DMS53 treated with DMSO at 0.1 percent for 48 hours (cell line): Measurements from ENCODE around the gene CD276.
"Not testable (repeated sequence)": the region's sequence is repeated elsewhere in the genome, so short reads cannot be mapped to it uniquely, and the experiment has no call there.

Experiments
- DNase-seq: peaks from one replicate; lab custom pipeline; 2025; ENCODE audit not compliant: unreplicated experiment; lab: John Stamatoyannopoulos, UW

Gene CD276

DNA sequence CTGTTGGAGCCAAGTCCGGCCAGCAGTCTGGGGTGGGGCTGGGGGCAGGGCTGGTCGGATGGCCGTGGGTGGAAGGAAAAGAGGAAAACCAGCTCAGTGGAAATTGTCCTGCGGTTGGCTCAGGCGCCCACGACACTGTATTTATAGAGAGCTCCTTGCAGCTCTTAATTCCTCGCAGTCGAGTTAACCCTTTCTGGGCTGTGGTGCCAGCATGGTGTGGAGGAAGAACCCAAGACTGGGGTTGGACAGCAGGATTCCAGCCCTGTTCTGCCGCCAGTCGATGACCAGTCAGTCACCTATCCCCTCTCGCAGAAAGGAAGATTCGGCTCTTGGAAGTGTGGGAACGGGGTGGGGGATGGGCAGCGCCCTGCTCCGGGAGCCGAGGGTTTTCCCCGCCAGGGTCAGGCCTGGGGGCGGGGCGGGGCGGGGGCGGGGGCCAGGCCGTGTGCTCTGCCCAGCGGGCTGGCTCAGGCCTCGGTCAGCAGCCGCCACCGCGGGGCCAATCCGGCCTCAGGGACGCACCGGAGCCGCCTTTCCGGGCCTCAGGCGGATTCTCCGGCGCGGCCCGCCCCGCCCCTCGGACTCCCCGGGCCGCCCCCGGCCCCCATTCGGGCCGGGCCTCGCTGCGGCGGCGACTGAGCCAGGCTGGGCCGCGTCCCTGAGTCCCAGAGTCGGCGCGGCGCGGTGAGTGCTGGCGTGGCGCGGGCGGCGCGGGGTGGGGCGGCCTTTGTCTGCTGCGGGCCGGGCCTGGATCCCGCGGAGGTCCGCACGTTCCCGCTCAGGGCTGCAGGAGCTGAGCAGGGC, at the start of gene CD276:
TSS of gene CD276 (plus strand) at position 607 of the 804 bp plus-strand sequence. CDS start 15,257 bp downstream, outside the sequence.
- peak; percentile 22 for DNase-seq

DNA sequence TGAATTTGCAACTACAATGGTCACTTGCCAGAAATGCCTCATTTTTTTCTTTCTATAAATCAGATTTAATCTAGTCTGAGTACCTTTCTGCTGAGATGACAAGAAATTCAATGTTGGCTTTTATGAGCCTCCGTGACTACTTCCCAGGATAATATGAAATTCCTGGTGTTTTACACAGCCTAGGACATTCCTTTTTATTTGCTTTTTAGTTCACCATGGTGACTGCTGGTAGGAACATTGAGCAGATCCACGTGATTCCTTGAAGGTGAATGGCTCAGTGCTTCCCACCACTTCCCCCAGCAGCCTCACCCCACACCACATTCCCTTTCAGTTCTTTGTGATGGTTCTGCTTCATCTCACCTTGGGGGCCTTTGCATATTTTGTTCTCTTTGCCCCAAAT, 46.7 kb upstream of the CD276 start:
- DNase-seq = no peak

DNA sequence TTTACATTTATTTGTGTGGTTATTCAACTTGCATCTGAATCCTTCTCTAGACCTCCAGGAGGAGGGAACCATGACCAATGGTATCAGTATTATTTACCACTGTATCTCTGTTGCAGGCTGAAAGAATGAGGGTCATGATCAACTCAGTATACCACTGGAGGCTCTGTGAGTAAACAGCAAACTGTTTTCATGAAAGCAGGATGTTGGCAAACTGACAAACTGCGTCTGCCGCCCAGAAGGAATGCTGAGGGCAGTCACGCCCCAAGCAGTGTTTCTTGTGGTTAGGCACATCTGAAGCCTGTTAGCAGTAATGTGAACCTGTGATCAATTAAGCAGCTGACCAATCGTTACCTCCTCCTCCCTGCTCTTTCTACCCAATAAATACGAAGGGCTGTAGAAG, 44.7 kb upstream of the CD276 start:
- not testable (repeated sequence) for DNase-seq

DNA sequence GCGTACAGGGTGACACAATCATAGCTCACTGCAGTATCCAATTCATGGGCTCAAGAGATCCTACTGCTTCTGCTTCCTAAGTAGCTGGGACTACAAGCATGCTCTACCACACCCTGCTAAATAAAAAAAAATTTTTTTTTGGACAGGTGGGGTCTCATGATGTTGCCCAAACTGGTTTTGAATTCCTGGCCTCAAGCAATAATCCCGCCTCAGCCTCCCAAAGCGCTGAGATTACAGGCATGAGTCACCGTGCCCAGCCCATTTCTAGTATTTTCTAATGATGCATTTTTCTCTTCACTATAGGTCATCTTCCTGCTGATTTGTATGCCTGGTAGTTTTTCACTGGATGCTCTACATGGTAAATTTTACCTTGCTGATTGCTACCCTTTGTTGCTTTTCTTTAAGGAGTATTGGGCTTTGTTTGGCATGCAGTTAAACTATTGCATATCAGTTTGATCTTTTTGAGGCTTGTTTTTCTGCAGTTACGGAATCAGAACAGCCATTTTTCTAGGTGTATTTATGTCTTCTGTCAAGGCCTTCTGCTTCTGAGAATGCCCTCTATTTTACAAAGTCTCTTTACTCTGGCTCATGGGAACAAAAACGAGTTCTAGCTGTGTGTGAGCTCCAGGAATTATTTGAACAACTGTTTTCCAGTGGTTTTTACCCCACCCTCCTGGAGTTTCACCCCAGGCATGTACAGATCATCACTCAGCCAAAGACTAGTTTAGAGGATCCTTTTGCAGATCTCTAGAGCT, 36.7 kb upstream of the CD276 start:
- DNase-seq = no peak

DNA sequence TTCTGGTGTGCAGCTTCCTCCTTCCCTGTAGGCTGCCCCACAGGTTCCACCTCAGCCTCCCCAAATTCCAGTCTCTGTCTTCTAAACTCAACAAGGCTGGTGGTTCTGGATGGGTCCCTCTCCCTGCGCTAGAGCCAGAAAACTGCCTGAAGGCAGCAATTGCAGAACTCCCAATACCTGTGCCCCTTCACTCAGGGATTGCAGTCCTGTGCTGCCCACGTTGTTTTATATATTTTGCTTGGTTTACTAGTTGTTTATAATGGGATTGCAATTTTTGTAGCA, 36.2 kb upstream of the CD276 start:
- no peak for DNase-seq

DNA sequence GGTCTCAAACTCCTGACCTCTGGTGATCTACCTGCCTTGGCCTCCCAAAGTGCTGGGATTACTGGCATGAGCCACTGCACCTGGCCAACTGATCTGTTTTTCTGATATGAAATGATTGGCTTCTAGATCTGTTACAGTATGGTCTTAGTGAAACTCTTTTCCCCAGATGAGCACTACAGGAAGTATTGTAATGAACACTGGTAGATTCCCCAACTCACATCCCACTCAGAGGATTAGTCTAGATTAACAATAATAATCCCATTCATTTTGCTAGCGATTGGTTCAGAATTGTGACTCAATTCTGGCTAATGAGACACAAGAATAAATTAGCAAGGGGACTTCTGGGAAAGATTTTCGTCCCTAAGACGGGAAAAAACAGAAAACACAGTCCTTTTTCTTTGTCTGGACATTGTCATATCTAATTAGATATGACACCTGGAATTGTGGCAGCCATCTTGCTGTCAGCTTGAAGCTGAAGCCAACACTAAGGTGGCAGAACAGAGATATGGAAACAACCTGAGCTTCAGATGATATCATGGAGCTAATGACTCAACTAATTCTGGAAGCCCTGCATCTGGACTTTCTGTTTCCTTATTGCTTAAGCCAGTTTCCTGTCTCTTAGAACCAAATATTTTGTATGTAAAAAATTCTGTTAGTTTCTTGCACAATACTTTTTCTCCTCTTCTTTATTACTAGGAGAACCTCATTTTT, 33.6 kb upstream of the CD276 start:
- DNase-seq = no peak

DNA sequence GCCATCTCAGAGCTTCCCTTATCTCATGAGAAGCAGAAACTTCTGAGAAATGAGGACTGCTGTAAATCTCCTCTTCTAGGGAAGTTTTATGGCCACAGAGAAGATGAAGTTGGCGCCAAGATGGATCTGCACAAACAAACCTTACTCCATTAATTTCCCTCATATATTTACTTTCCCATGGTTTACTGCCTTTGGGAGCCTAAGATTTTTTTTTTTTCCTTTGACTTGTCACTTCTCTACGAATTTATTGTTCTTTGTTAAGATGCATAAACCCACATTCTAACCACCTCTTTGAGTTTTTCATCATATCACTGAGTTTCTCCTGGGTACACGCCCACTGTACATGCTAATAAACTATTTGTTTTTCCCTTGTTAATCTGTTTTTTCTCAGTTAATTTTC, 29.5 kb upstream of the CD276 start:
- no peak for DNase-seq

DNA sequence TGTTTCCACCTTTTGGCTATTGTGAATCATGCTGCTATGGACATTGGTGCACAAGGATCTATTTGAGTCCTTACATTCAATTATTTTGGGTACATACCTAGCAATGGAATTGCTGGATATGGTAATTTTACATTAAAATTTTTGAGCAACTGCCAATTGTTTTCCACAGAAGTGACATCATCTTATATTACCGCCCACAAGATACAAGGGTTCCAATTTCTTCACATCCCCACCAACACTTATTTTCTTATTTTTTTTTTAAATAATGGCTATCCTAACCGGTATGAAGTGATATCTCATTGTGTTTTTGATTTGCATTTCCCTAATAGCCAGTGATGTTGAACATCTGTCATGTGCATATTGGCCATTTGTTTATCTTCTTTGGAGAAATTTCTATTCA, 28.5 kb upstream of the CD276 start:
- DNase-seq = no peak

DNA sequence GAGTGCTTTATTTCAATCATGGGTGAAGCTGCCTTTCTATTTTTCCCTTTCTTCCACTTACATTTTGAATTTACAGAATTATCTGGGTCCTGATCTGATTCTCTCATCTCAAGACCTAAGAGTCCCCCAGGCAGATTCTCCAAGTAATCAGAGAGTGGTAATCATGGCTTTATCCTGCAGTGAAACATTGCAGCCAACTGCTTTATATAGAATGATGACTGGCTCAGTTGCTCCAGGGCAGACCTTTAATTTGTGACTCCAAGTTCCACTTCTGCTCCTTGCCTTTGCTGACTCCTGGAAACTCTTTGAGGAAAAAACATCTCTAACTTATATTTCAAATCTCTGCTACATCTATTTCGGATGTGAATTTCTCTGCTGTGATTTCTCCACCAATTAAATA, 25.5 kb upstream of the CD276 start:
- no peak for DNase-seq

DNA sequence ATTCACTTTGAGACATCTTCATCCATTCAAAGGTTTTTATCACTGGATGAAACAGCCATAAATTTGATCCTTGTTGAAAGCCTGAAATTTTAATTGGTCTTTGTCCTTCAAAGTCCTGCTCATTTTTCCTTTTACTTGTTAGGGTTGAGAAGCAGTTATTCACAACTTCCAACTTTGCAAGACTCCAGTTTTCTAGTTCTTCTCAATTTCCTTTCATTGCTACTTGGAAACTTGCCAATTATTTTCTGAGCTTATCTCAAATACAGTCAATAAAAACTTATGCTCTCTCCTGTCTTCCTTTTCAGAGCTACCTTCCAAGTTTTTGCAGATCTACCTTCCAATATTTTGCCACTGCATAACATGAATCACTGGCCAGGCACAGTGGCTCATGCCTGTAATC, 23.7 kb upstream of the CD276 start:
- DNase-seq = no peak

DNA sequence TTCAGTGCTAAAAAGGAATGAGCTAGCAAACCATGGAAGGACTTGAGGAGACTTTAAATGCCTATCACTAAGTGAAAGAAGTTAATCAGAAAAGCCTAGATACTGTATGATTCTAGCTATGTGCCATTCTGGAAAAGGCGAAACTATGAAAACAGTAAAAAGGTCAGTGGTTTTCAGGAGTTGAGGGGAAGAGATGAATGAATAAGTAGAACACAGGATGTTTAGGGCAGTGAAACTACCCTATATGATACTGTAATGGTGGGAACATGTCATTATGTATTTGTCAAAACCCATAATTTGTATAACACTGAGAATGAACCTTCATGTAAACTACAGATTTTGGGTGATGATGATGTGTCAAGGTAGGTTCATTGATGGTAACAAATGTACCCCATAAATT, 9.6 kb upstream of the CD276 start:
- DNase-seq = no peak

DNA sequence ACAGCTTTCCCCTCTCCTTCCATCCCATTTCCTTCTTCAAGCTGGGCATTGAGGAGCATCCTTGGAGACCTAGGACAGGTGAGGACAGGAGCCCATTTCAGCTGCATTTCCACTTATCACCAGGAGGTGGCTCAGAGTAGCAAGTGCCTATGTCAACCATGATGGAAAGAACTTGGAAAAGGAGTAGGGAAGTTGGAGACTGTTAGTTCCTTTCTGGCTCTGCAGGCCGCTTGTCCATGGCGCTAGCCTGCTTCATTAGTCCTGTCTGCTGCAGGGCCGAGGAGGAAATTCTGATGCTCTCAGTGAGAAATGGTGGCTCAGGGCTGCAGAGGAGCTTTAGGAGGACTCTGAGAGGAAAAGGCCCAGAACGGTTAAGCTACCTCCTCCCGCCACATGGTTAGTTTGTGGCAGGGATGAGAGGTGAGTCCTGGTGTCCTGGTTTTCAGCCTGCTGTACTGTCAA, 7.0 kb upstream of the CD276 start:
- peak; percentile 28 for DNase-seq

DNA sequence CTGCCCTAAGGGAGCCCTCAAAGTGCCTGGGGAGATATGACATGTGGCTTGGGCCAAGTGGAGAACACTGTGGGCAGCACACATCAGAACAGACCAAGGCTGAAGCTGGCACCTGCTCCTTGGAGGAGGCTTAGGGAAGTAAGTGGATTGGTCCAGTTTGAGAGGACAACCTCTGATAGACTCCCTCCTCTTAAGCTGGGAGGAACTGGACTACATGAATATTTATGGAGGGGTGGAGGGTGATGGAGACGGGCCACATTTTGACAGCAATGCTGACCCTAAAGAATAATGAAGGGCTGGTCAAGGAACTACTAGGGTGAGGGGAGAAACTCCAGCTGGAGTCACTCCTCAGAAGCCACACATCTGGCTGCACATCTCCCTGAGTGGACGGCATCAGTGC, 6.5 kb upstream of the CD276 start:
- no peak for DNase-seq

DNA sequence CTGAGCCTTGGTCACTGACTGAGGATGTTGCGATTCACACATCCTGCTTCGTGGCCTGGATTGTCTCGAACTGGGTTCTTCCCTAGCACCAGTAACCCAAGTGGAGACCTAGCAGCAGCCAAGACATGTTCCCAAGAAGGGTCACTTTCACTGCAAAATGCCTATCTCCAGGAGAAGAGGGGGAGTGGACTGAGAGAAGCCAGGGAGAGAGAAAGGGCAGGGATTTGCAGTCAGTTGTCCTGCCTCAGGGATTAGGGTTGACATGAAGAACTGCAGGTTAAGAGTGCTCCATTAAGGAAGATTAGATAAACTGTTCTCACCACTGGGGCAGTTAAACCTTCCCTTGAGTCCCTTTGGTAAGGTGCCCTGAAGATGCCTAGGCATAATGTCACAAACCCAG, 5.7 kb upstream of the CD276 start:
- DNase-seq = no peak

DNA sequence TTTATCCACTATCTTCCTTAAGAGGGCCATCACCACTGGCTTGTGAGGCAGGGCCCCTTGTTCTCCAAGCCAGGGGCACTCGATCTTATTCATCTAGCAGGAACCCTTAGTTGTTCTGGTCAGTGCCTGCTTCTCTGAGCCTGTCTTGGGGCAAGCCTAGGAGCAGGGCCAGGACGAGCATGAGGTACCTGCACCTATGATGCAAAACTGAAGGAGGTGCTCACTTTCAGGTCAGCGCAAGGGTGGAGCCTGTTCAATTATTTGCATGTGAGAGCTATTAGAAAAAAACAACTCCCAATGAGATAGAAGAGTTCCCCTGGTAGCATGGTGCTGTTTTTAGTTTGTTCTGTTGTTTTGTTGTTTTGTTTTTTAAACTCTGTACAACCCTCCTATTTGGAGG, 5.0 kb upstream of the CD276 start:
- DNase-seq = no peak

DNA sequence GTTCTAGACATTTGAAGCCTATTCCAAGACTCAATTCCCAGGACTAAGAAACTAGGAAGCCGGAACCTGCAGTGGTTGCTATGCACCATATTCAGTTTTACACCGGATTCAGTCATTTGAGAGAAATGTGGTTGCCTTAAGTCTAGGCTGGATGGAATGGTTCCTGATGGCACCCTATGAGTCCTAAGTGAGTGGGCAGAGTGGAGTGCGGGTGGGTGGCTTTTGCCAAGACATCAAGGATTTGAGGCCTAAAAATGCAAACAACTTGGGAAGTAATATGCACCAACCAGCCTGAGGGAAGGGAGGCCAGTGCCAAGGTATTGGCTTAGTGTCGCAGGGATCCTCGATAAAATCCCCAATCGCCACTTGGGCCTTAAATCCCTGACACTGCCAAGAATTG, 4.2 kb upstream of the CD276 start:
- no peak for DNase-seq

DNA sequence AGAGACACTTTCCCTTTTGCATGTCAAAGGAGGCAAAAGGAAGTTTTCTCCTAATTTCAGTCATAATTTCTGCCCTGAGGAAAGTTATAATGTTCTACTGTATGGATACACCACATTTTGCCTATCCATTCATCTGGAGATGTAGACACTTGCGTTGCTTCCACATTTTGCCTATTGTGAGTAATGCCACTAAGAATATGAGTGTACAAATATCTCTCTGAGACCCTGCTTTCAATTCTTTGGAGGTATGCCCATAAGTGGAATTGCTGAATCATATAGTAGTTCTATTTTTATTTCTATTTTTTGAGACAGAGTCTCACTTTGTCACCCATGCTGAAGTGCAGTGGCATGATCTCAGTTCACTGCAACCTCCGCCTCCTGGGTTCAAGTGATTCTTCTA, 3.6 kb upstream of the CD276 start:
- no peak for DNase-seq

DNA sequence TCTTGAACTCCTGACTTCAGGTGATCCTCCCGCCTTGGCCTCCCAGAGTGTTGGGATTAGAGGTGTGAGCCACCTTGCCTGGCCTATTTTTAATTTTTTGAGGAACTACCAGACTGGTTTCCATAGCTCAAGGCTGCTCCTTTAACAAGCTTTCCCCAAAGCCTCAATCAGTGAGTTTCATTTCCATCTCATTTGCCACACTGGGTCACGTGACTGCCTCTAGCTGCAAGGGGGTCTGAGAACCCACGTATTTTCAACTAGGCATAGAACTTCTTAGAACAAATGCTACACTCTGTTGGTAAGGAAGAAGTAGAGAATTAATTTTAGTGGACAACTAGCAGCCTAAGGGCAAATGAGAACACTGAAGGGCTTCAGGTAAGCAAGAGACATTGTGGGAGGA, 3.1 kb upstream of the CD276 start:
- no peak for DNase-seq

DNA sequence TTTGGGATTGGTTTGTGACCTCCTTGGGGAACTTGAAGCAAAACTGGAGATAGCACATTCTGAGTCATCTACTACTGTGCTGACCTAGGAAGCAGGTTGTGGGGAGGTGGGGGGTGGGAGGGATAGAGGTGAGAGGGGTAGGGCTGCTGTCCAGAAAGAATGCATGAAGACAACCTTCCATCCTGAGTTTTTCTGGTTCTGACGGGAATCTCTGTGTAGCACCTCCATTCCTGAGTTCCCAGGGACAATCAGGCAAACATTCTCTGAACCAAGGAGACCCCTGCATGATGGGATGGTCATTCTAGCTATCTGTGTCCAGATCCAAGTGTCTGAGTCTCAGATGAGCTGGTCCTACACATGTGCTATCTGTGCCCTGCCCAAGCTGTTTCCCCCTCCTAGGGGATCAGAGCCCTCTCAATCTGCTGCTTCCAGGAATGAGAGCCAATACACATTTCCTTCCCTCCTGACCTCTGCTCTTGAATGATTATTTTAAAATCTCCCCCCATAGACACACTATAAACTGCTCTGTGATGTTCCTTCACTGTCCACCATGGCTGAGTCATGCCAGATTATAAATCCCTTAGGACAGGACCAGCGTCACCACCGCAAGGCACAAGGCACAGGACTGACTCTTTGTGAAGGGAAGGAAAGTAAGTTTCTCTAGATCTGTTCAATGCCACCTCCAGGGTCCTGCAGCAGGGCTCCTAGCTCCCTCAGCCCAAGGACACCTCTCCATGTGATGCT, 2.2 kb upstream of the CD276 start:
- no peak for DNase-seq

DNA sequence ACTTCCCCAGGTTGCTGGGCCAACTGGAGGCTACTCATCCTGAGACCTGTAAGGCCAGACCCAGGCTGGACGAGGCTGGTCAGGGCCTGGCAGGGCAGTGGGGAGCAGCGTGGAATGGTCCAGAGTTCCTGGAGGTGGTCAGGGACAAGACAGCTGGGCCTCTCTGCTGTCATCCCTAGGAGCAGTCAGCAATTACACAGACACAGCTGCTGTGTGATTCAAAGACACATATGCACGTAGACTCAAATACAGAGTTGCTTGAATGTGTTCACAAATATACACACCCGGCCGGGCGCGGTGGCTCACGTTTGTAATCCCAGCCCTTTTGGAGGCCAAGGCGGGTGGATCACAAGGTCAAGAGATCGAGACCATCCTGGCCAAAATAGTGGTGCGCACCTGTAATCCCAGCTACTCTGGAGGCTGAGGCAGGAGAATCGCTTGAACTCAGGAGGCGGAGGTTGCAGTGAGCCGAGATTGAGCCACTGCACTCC, 1.5 kb upstream of the CD276 start:
- DNase-seq = no peak

DNA sequence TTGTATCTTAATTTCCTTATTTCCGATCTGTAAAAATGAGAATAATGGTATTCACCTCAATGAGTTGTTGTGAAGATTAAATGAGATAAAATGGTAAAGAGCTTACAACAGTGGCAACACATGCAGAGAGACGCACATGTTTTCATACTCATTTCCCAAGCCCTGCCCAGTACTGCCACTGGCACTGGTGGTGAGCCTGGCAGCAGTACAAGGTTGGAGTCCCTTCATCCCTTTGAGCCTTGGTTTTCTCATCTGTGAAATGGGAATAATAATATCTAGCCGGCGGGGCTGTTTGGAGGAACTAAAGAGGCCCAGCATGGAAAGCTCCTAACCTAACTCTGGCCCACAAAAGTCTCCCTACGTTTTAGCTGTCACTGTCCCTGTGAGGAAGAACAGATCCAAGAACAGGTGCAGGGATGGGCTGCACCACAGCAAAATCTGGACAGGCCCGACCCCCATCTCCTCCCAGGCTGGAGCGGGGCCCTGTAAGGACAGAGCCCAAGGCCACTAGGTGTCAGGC, 866 bp upstream of the CD276 start:
- no peak for DNase-seq
